GM06990 (cell line): ENCODE results near the gene PTPRT.

Experiments
- DNase-seq: peaks from one replicate; pipeline ENCODE4 v3.0.0-alpha.2; 2011; ENCODE audit not compliant: insufficient read length; ENCODE audit errors: extremely low read depth
- H3K27me3 ChIP-seq: replicated peaks from 2 replicates; pipeline ENCODE4 v1.6.0; 2011; ENCODE audit warnings: low read length; ENCODE audit not compliant: control insufficient read depth, insufficient read depth
- H3K36me3 ChIP-seq: 2 replicates; pipeline ENCODE4 v1.5.1; 2011; ENCODE audit warnings: low read length; ENCODE audit not compliant: control insufficient read depth, insufficient read depth
- H3K4me3 ChIP-seq: replicated peaks from 2 replicates; pipeline ENCODE4 v1.5.1; 2011; ENCODE audit warnings: low read depth, mild to moderate bottlenecking, control low read depth, low read length
- TF ChIP-seq, protein P1 (sequence below): IDR thresholded peaks from 2 replicates; pipeline ENCODE4 v1.5.1; 2011; ENCODE audit warnings: low read length, control low read depth, mild to moderate bottlenecking, inconsistent platforms; ENCODE audit not compliant: insufficient read depth, poor library complexity, severe bottlenecking

The PTPRT gene

DNA sequence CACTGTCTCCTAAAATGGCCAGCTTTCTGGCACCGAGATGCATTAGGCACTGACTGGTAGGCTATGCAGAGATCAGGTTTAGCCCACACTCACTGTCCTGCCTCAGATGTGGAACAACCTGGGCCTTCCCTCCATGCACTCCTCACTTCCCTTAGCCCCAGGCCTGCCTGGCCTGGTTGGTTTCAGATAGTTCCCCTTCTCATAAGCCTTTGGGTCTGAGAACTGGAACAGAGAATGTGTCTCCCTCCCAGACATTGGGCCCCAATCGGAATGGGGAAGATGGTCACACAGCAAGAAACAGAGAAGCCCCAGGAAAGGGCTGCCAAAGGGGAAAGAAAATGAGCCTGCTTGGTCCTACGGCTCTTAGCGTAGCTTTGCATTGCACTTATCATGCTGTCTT, 809.4 kb downstream of the PTPRT start:
- no peak for DNase-seq
- TF ChIP-seq, protein P1, sequence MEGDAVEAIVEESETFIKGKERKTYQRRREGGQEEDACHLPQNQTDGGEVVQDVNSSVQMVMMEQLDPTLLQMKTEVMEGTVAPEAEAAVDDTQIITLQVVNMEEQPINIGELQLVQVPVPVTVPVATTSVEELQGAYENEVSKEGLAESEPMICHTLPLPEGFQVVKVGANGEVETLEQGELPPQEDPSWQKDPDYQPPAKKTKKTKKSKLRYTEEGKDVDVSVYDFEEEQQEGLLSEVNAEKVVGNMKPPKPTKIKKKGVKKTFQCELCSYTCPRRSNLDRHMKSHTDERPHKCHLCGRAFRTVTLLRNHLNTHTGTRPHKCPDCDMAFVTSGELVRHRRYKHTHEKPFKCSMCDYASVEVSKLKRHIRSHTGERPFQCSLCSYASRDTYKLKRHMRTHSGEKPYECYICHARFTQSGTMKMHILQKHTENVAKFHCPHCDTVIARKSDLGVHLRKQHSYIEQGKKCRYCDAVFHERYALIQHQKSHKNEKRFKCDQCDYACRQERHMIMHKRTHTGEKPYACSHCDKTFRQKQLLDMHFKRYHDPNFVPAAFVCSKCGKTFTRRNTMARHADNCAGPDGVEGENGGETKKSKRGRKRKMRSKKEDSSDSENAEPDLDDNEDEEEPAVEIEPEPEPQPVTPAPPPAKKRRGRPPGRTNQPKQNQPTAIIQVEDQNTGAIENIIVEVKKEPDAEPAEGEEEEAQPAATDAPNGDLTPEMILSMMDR: no peak
- H3K4me3 ChIP-seq: no peak overlapping the region
- H3K36me3 ChIP-seq: no peaks in the 10 kb centered on the region
- H3K27me3 ChIP-seq: no peaks in the 10 kb centered on the region

DNA sequence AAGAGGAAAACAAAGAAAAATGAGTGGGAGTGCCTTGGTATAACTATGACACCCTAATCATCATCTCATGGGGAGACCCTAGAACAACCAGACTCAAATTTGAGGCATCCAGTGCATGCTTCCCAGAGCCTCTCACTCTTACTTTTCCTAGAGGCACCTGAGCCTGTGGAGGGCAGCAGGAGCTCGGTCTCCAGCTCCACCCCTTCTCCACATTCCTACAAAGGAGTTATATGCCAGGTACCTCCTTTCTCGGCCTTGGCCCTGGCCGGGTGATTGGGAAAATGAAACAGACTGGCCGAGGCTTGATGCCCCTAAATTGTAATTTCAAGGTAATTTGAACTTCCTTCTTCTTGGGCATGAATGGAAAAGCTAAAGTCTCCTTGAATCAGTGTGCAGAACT, 810.3 kb downstream of the PTPRT start:
- TF ChIP-seq, protein P1: no peak
- H3K27me3 ChIP-seq: no peaks in the 10 kb centered on the region
- no peak overlapping the region for H3K4me3 ChIP-seq
- DNase-seq: no peak
- no peaks in the 10 kb centered on the region for H3K36me3 ChIP-seq

DNA sequence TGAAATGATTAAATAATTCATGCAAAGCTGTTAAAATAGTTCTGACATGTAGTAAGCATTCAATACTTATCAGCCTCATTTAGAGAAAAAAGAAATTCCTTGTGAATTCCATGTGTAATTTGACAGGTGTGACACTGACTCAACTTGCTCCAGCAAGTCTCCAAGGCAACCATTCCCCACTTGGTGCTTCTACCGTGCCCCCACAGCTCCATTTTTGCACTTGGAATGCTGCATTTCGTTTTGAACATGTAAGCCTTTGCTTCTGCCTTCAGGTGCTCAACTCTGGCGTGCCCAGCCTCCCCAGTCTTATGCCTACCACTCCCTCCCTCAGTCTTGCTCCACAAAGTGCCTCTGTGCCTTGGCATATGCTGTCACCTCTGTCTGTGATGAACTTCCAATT, 810.9 kb downstream of the PTPRT start:
- H3K27me3 ChIP-seq: no peaks in the 10 kb centered on the region
- no peak overlapping the region for H3K4me3 ChIP-seq
- no peaks in the 10 kb centered on the region for H3K36me3 ChIP-seq
- TF ChIP-seq, protein P1: no peak
- no peak for DNase-seq

DNA sequence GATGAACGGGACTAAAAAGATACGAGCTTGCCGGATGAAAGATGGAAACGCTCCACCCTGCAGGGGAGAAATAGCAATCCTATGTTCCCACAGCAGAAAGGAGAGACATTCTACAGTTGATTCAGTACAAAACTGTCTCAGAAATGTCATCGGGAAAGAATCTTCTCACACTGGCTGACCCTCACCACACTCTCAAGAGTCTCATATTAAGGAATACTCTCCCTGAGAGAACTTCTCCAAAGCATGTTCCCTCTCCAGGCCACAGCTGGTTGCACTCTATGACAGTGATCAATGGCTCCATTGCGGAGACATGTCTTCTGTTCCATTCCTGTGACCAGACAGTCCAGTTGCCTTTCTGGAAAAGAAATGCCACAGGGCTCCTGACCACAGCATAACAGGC, 813.6 kb downstream of the PTPRT start:
- H3K36me3 ChIP-seq: no peaks in the 10 kb centered on the region
- no peaks in the 10 kb centered on the region for H3K27me3 ChIP-seq
- TF ChIP-seq, protein P1: no peak
- no peak for DNase-seq
- no peak overlapping the region for H3K4me3 ChIP-seq

DNA sequence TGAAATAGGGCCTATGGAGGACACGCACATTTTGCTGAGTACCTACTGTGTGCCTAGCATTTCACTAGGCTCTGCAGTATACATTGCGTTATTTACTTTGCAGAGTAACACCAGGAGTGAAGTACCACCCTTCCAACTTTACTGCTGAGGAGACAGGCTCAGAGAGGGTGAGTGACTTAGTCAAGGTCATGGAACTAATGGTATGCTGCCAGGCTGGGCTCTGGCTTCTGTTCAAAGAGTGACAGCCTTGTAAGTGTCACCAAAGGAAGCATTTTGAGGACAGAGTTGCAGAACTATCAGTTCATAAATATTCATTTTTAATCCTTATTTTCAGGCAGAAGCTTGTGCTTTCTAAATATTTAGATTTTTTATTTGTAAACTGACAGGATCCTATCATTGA, 816.7 kb downstream of the PTPRT start:
- H3K4me3 ChIP-seq: no peak overlapping the region
- DNase-seq: no peak
- TF ChIP-seq, protein P1: no peak
- no peaks in the 10 kb centered on the region for H3K27me3 ChIP-seq
- no peaks in the 10 kb centered on the region for H3K36me3 ChIP-seq

DNA sequence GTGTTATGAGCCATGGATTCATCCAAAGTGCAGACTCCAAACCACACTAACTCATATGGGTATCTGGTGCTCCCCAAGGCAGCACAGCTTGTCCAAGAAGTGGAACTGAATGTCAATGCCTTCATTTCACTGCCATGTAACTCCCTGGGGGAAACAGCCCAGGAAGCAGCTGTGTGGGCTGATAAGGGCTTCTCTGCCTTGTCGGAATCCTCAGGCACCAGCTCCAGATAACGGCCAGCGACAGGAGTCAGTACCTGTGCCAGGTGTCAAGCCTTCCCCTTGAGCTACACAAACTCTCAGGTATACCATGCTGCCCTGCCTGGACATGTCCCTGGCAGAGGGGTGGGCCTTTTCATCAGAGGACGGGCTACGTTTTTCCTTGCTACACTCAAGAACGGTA, 819.6 kb downstream of the PTPRT start:
- TF ChIP-seq, protein P1: no peak

More for the DNA sequence above, 819.6 kb downstream of the PTPRT start:
- H3K4me3 ChIP-seq: no peak overlapping the region
- H3K36me3 ChIP-seq: no peaks in the 10 kb centered on the region
- no peaks in the 10 kb centered on the region; the same call in 1 of the 2 replicates for H3K27me3 ChIP-seq
- DNase-seq: no peak
